Breast epithelium (tissue), 4 donors: ENCODE measurements around the gene GART. TPM values are rescaled to one million over a fixed set of nuclear protein-coding genes. Genes with fewer than 3 reads are reported as not detected.

Experiments used
- DNase-seq, 2 donors: peaks; one replicate each; pipeline ENCODE4 v3.0.0-alpha.2; 2019; ENCODE audit warnings: low spot score in 2 of 2
- H3K27ac ChIP-seq, 2 donors: fragments of 200-600 bp; sonication (generic) in 1 of 2; one replicate each; pipeline ENCODE4 v1.5.1; 2016 to 2019; ENCODE audit warnings: mild to moderate bottlenecking in 1 of 2
- H3K27me3 ChIP-seq, 2 donors: fragments of 200-600 bp; sonication (generic) in 1 of 2; one replicate each; pipeline versions ENCODE4 v1.5.1 to v1.6.0; 2017 to 2019; ENCODE audit warnings: control low read depth in 1 of 2, mild to moderate bottlenecking in 1 of 2
- H3K36me3 ChIP-seq: fragments of 200-600 bp; one replicate; pipeline ENCODE4 v1.5.1; 2019
- H3K4me1 ChIP-seq, 2 donors: fragments of 200-600 bp; sonication (generic); one replicate each; pipeline ENCODE4 v1.5.1; 2016 to 2019; ENCODE audit warnings: control low read depth in 1 of 2
- H3K4me3 ChIP-seq, 3 donors: fragments of 200-600 bp; sonication (generic); 1 replicate in 2 of 3; 2 replicates in 1 of 3; pipeline ENCODE4 v1.5.1; 2016 to 2019; ENCODE audit warnings: mild to moderate bottlenecking in 3 of 3, moderate library complexity in 2 of 3
- H3K9me3 ChIP-seq, 2 donors: fragments of 200-600 bp; sonication (generic) in 1 of 2; one replicate each; pipeline ENCODE4 v1.5.1; 2016 to 2019; ENCODE audit warnings: control low read depth in 1 of 2
- POLR2A ChIP-seq: fragments of 450-650 bp; IDR thresholded peaks from one replicate; pipeline ENCODE4 v1.6.1; 2016; ENCODE audit warnings: antibody characterized with exemption, mild to moderate bottlenecking, moderate library complexity
- POLR2AphosphoS5 ChIP-seq, 3 donors: sonication (generic); formaldehyde crosslinking; IDR thresholded peaks; one replicate each; pipeline ENCODE4 v1.6.1; 2017; ENCODE audit warnings: antibody characterized with exemption in 3 of 3
- intact Hi-C: fragments of 100-400 bp; cut with DNase I; formaldehyde crosslinking; loops from one replicate; pipeline ENCODE4 v1.15.1; 2023; ENCODE audit warnings: low total_unique reads
- total RNA-seq, 3 donors: library from RNA; depleted of rRNA; stranded (reverse); fragments of >200 nt; gene quantifications; one replicate each; pipeline ENCODE4 v1.1.0, GENCODE V29; 2016
- TF ChIP-seq, protein P1 (sequence below), 3 donors: fragments of 450-650 bp; IDR thresholded peaks; one replicate each; pipeline ENCODE4 v1.5.1; 2016 to 2017; ENCODE audit warnings: antibody characterized with exemption in 3 of 3, mild to moderate bottlenecking in 3 of 3, moderate library complexity in 3 of 3

The GART gene
- total RNA-seq, 3 donors from 2014 or later: 80.6 to 90.8 (median 89.4) TPM

DNA sequence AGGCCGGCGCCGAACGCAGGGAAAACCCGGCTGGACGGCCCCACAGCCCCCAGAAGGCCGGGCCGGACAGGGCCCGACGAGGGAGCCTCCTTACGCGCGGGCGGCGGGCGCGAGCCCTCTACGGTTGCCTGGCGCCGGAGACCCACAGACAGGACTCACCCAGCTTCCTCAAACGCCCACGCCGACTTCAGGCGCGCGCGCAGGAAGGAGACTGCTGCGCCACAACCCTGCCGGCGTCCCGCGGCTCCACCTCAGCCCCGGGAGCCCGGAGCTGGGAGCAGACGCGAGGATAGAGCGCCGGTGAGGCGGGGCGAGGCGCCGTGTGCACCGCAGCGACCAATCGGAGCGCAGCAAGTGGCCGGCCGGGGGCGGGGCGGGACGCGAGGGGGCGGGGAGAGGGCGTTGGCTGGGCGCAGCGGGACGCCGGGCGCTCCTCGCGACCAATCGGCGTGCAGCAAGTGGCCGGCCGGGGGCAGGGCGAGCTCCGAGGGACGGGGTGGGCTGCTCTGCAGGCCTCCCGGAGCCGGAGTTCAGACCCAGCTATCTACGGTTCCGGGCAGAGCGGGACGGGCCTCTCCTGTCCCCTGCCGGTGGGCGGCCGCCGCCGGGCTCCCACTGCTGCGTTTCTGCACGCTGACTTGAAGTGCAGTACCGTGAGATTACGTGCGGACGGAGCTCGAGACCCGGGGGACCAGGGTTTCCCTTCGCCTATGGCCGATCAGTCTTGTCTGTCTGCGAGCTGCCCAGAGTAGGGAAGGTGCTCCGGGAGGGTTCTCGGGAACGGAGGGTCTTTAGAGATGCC is 62.0 kb downstream of the GART start, which contains the start of gene TMEM50B:
TMEM50B (minus strand) TSS at position 296 of the 802 bp plus-strand sequence. CDS start 11,089 bp downstream, outside the sequence.
- TF ChIP-seq POLR2AphosphoS5 (IDR thresholded peaks at IDR 0.05) (peak; percentile 54 to 83 (median 58)), POLR2A (peak; percentile 62)
- TF ChIP-seq, protein P1, sequence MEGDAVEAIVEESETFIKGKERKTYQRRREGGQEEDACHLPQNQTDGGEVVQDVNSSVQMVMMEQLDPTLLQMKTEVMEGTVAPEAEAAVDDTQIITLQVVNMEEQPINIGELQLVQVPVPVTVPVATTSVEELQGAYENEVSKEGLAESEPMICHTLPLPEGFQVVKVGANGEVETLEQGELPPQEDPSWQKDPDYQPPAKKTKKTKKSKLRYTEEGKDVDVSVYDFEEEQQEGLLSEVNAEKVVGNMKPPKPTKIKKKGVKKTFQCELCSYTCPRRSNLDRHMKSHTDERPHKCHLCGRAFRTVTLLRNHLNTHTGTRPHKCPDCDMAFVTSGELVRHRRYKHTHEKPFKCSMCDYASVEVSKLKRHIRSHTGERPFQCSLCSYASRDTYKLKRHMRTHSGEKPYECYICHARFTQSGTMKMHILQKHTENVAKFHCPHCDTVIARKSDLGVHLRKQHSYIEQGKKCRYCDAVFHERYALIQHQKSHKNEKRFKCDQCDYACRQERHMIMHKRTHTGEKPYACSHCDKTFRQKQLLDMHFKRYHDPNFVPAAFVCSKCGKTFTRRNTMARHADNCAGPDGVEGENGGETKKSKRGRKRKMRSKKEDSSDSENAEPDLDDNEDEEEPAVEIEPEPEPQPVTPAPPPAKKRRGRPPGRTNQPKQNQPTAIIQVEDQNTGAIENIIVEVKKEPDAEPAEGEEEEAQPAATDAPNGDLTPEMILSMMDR (IDR thresholded peaks at IDR 0.05): peak; percentile 52 to 60 (median 59)
- Histone ChIP-seq H3K4me1 (no peaks in the 10 kb centered on the region), H3K36me3 (no peaks in the 10 kb centered on the region), H3K4me3 (peak within 1 kb of the TSS; percentile 82 to 94 (median 91)), H3K27ac (peak within 1 kb of the TSS; percentile 96 to 97), H3K27me3 (no peaks in the 10 kb centered on the region), H3K9me3 (no peaks in the 10 kb centered on the region)
- peak; percentile 95 to 96 for DNase-seq
- intact Hi-C loops: no loop called here

DNA sequence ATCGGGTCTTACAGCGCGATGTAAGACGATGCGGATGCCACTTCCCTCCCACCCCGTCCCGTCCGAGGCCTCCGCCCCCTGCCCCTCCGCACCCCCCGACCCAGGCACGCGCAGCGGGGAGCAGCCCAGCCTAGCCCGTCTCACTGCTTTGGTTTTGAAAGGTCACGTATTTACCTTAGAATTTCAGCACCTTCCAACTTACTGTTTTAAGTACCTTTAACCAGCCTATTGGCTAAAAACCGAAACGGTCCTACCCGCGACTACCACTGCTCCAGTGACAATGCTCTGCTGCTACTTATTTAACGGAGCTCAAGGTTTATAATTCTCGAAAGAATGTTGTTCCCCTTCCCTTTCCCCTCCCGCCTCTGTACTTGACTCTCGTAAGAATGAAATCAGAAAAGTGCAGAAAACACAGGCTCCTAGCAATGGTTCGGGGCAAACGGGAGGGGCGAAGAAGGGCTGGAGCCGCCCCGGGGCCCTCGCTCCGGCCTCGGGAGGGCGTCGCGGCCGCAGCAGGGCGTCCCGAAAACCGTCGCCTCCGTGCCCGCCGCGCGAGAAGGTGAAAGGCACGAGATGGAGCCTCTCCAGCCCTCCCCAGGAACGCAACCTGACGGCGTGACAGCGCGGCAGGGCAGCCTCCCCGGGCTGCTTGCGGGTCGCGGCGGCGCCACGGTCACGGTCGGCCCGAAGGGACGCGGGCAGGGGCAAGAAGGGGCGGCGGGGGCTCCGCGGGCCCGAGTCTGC is 62.8 kb downstream of the GART start:
- Histone ChIP-seq H3K27me3 (no peaks in the 10 kb centered on the region), H3K27ac (peak overlapping the region; percentile 96 to 97), H3K36me3 (no peaks in the 10 kb centered on the region), H3K4me1 (no peaks in the 10 kb centered on the region), H3K4me3 (peak overlapping the region; percentile 82 to 94 (median 91)), H3K9me3 (no peaks in the 10 kb centered on the region)
- TF ChIP-seq, protein P1 (IDR thresholded peaks at IDR 0.05): peak in 1 of 3 donors; percentile 23
- peak in 2 of 3 donors; percentile 3 to 28 for TF ChIP-seq POLR2AphosphoS5 (IDR thresholded peaks at IDR 0.05)
- TF ChIP-seq POLR2A: no peak
- DNase-seq: no peak
- intact Hi-C loops: no loop called here

- Histone ChIP-seq H3K36me3 (no peaks in the 10 kb centered on the region), H3K27ac (peak overlapping the region; percentile 48 to 97), H3K27me3 (no peaks in the 10 kb centered on the region), H3K9me3 (no peaks in the 10 kb centered on the region), H3K4me1 (no peaks in the 10 kb centered on the region), H3K4me3 (peak overlapping the region; percentile 82 to 94 (median 91))
- intact Hi-C loops: no loop called here
- no peak for DNase-seq
- TF ChIP-seq POLR2A (no peak), POLR2AphosphoS5 (IDR thresholded peaks at IDR 0.05) (no peak)
- TF ChIP-seq, protein P1 (IDR thresholded peaks at IDR 0.05): no peak
These were observed 63.7 kb downstream of the GART start for GRCh38 chr21:33478182-33478581.

GRCh38 chr21:33477066-33477465 is 64.9 kb downstream of the GART start:
- H3K4me1 ChIP-seq: no peaks in the 10 kb centered on the region
- H3K27ac ChIP-seq: no peak overlapping the region
- no peak for DNase-seq
- H3K9me3 ChIP-seq: no peaks in the 10 kb centered on the region
- no peak overlapping the region for H3K4me3 ChIP-seq
- H3K36me3 ChIP-seq: no peaks in the 10 kb centered on the region
- intact Hi-C loops: no loop called here
- TF ChIP-seq, protein P1 (IDR thresholded peaks at IDR 0.05): no peak
- no peak for TF ChIP-seq POLR2AphosphoS5 (IDR thresholded peaks at IDR 0.05)
- no peak for TF ChIP-seq POLR2A
- H3K27me3 ChIP-seq: no peaks in the 10 kb centered on the region
